ENCODE results near the gene OPN1SW. TPM values are rescaled to one million over a fixed set of nuclear protein-coding genes. Genes with fewer than 3 reads are reported as not detected.
A peak's percentile ranks its signal among the peaks of the same experiment; 100 is the strongest.

OPN1SW gene
- total and polyA plus RNA-seq, 12 donors: not detected

GRCh38 chr7:128745706-128746105 lies 29.9 kb downstream of the OPN1SW start:
- no peak for DNase-seq
- peaks cover 0 to 20% of the 10 kb centered on the region in 2 donors for H3K36me3 ChIP-seq (replicated peaks in 1 of 2)
- TF ChIP-seq POLR2A (IDR thresholded peaks at IDR 0.05): no peak
- TF ChIP-seq, protein P1, sequence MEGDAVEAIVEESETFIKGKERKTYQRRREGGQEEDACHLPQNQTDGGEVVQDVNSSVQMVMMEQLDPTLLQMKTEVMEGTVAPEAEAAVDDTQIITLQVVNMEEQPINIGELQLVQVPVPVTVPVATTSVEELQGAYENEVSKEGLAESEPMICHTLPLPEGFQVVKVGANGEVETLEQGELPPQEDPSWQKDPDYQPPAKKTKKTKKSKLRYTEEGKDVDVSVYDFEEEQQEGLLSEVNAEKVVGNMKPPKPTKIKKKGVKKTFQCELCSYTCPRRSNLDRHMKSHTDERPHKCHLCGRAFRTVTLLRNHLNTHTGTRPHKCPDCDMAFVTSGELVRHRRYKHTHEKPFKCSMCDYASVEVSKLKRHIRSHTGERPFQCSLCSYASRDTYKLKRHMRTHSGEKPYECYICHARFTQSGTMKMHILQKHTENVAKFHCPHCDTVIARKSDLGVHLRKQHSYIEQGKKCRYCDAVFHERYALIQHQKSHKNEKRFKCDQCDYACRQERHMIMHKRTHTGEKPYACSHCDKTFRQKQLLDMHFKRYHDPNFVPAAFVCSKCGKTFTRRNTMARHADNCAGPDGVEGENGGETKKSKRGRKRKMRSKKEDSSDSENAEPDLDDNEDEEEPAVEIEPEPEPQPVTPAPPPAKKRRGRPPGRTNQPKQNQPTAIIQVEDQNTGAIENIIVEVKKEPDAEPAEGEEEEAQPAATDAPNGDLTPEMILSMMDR (IDR thresholded peaks at IDR 0.05): no peak
- no peak overlapping the region for H3K4me3 ChIP-seq
- no peaks in the 10 kb centered on the region for H3K9me3 ChIP-seq (replicated peaks in 1 of 3)
- H3K27ac ChIP-seq: no peak overlapping the region
- H3K4me1 ChIP-seq (replicated peaks in 1 of 2): peaks cover 6 to 33% of the 10 kb centered on the region in 2 donors
- intact Hi-C loops (cut with DNase I): no loop called here
- no peaks in the 10 kb centered on the region for H3K27me3 ChIP-seq
- WGBS, 4 donors: 60 to 88% (median 74%) methylated on average over 1 of the region's 1 CpG

GRCh38 chr7:128744366-128744905 lies 31.2 kb downstream of the OPN1SW start:
- Histone ChIP-seq H3K9me3 (replicated peaks in 1 of 3) (no peaks in the 10 kb centered on the region), H3K27ac (no peak overlapping the region), H3K27me3 (no peaks in the 10 kb centered on the region), H3K36me3 (replicated peaks in 1 of 2) (peaks cover 0 to 10% of the 10 kb centered on the region in 2 donors), H3K4me1 (replicated peaks in 1 of 2) (peaks cover 14 to 42% of the 10 kb centered on the region in 2 donors), H3K4me3 (no peak overlapping the region)
- WGBS, 4 donors: 45 to 65% (median 57%) methylated on average over 2 of the region's 2 CpGs
- intact Hi-C loops (cut with DNase I): no loop called here
- no peak for DNase-seq
- TF ChIP-seq POLR2A (IDR thresholded peaks at IDR 0.05): no peak
- TF ChIP-seq, protein P1 (IDR thresholded peaks at IDR 0.05): no peak

DNA sequence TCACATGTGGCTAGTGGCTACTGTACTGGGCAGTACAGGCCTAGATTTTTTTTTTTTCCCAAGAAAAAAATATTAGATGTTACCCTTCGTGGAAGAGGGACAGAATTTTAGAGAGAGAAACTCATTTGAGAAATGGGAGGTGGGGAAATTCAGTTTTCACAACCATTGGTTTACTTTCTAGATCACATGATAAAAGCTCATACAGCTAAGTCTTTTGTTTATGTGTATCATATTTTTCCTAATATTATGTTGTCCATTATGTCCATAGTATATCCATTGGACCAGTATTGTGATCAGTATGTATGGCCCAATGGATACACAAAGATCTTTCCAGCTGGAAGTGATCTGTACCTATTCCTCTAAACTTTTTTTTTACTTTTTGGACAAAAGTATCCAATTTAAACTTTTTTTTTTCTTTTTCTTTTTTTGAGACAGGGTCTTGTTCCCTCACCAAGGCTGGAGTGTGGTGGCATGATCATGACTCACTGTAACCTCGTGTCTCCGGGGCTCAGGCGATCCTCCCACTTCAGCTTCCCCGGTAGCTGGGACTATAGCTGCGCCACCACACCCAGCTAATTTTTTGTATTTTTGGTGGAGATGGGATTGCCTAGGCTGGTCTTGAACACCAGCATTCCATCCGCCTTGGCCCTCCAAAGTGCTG lies 32.4 kb downstream of the OPN1SW start:
- TF ChIP-seq POLR2A (IDR thresholded peaks at IDR 0.05): no peak
- TF ChIP-seq, protein P1 (IDR thresholded peaks at IDR 0.05): no peak
- H3K27ac ChIP-seq: no peak overlapping the region
- WGBS, 4 donors: 59 to 71% (median 66%) methylated on average over 7 of the region's 7 CpGs
- no peaks in the 10 kb centered on the region for H3K9me3 ChIP-seq (replicated peaks in 1 of 3)
- no peak overlapping the region for H3K4me3 ChIP-seq
- peak in 6 of 7 donors; percentile 27 to 66 (median 38) for DNase-seq
- peaks cover 18 to 45% of the 10 kb centered on the region in 2 donors for H3K4me1 ChIP-seq (replicated peaks in 1 of 2)
- intact Hi-C loops (cut with DNase I): no loop called here
- no peaks in the 10 kb centered on the region for H3K27me3 ChIP-seq
- H3K36me3 ChIP-seq (replicated peaks in 1 of 2): no peaks in the 10 kb centered on the region

DNA sequence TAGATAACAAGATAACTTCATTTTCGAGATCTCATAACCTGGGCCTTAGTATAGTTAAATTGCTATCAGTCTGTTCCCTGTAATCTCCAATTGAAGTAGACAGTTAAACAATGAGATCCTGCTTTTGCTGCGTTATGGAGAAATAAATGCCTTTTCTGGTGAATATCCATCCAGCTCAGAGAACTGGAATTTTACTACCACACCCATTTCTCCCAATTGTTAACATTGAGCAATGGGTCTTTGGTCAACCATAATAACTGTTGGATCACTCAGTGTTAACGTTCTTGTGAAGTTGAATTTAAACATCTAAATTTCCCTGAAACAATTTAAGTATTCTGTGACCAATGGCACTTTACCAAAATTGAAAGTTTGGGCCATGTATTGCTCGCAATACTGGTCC lies 33.4 kb downstream of the OPN1SW start:
- no peaks in the 10 kb centered on the region for H3K36me3 ChIP-seq (replicated peaks in 1 of 2)
- TF ChIP-seq, protein P1 (IDR thresholded peaks at IDR 0.05): no peak
- no peak for TF ChIP-seq POLR2A (IDR thresholded peaks at IDR 0.05)
- H3K9me3 ChIP-seq (replicated peaks in 1 of 3): no peaks in the 10 kb centered on the region
- peaks cover 19 to 38% of the 10 kb centered on the region in 2 donors for H3K4me1 ChIP-seq (replicated peaks in 1 of 2)
- WGBS, 4 donors: 56 to 76% (median 60%) methylated on average over 4 of the region's 4 CpGs
- no peak overlapping the region for H3K27ac ChIP-seq
- intact Hi-C loops (cut with DNase I): no loop called here
- DNase-seq: no peak
- H3K4me3 ChIP-seq: no peak overlapping the region
- H3K27me3 ChIP-seq: no peaks in the 10 kb centered on the region
